OCI-LY1 (cell line): ENCODE data around the gene UBR4.

Source experiments
- H2AFZ ChIP-seq: fragments of 200-600 bp; sonication (generic), shearing (Covaris generic); 2 replicates; pipeline ENCODE4 v1.6.0; 2014; ENCODE audit warnings: antibody characterized with exemption, mild to moderate bottlenecking, low read length
- H3F3A ChIP-seq: fragments of 200-600 bp; sonication (generic), shearing (Covaris generic); 2 replicates; pipeline ENCODE4 v1.6.0; 2014; ENCODE audit warnings: mild to moderate bottlenecking, antibody characterized with exemption, low read length, moderate library complexity; ENCODE audit not compliant: insufficient read depth
- H3K27ac ChIP-seq: fragments of 200-600 bp; sonication (generic); 2 replicates; pipeline ENCODE4 v1.5.1; 2014; ENCODE audit warnings: low read length, mixed run types, mild to moderate bottlenecking, low read depth; ENCODE audit not compliant: poor library complexity, severe bottlenecking
- H3K27me3 ChIP-seq: fragments of 200-600 bp; sonication (generic); 2 replicates; pipeline ENCODE4 v1.6.0; 2014; ENCODE audit warnings: antibody characterized with exemption, mild to moderate bottlenecking, low read length, moderate library complexity; ENCODE audit not compliant: insufficient read depth
- H3K36me3 ChIP-seq: fragments of 200-600 bp; sonication (generic); 2 replicates; pipeline ENCODE4 v1.6.1; 2014; ENCODE audit warnings: mild to moderate bottlenecking, antibody characterized with exemption, low read length, moderate library complexity, mixed read lengths; ENCODE audit not compliant: insufficient read depth
- H3K4me1 ChIP-seq: fragments of 200-600 bp; sonication (generic); 2 replicates; pipeline ENCODE4 v1.5.1; 2014; ENCODE audit warnings: mild to moderate bottlenecking, low read length, moderate library complexity; ENCODE audit not compliant: insufficient read depth, severe bottlenecking
- H3K4me2 ChIP-seq: fragments of 200-600 bp; sonication (generic), shearing (Covaris generic); 2 replicates; pipeline ENCODE4 v1.6.1; 2014; ENCODE audit warnings: low read length
- H3K4me3 ChIP-seq: fragments of 200-600 bp; sonication (generic); 2 replicates; pipeline ENCODE4 v1.5.1; 2014; ENCODE audit warnings: low read length, low read depth, mild to moderate bottlenecking, mixed read lengths; ENCODE audit not compliant: poor library complexity, severe bottlenecking
- H3K79me2 ChIP-seq: fragments of 200-600 bp; shearing (Covaris generic); 2 replicates; pipeline ENCODE4 v1.6.1; 2016; ENCODE audit warnings: mixed run types, low read length, mixed read lengths; ENCODE audit not compliant: insufficient read depth
- H3K9ac ChIP-seq: fragments of 200-600 bp; sonication (generic), shearing (Covaris generic); 2 replicates; pipeline ENCODE4 v1.6.1; 2014; ENCODE audit warnings: mild to moderate bottlenecking, low read length, mixed read lengths
- H3K9me2 ChIP-seq: fragments of 200-600 bp; sonication (generic), shearing (Covaris generic); 2 replicates; pipeline ENCODE4 v1.6.1; 2014; ENCODE audit warnings: low read depth, mild to moderate bottlenecking, low read length, mixed read lengths
- H3K9me3 ChIP-seq: fragments of 200-600 bp; shearing (Covaris generic); 2 replicates; pipeline ENCODE4 v1.6.1; 2014; ENCODE audit warnings: low read length, mixed read lengths
- H4K20me1 ChIP-seq: fragments of 200-600 bp; sonication (generic), shearing (Covaris generic); 2 replicates; pipeline ENCODE4 v1.6.0; 2016; ENCODE audit warnings: mild to moderate bottlenecking, low read length; ENCODE audit not compliant: insufficient read depth
- CTCF ChIP-seq: fragments of 200-600 bp; sonication (generic), shearing (Covaris generic); IDR thresholded peaks from 2 replicates; pipeline ENCODE4 v1.5.1; 2017; ENCODE audit warnings: mild to moderate bottlenecking, antibody characterized with exemption, low read length, moderate library complexity, mixed read lengths
- EZH2 ChIP-seq: fragments of 200-600 bp; sonication (generic), shearing (Covaris generic); IDR thresholded peaks from 2 replicates; pipeline ENCODE4 v1.8.0; 2017; ENCODE audit warnings: borderline replicate concordance, mixed run types, mild to moderate bottlenecking, antibody characterized with exemption, low read length, moderate library complexity, mixed read lengths

UBR4 gene

GRCh38 chr1:19038732-19039131, 171.3 kb downstream of the UBR4 start:
- H3K4me2 ChIP-seq: no peak overlapping the region
- TF ChIP-seq EZH2 (no peak), CTCF (no peak)

GRCh38 chr1:19038096-19038495, 172.0 kb downstream of the UBR4 start:
- Histone ChIP-seq H2AFZ (no peak overlapping the region), H3K4me2 (no peak overlapping the region), H3K4me3 (no peak overlapping the region), H4K20me1 (no peaks in the 10 kb centered on the region), H3K36me3 (no peaks in the 10 kb centered on the region), H3K9me2 (no peaks in the 10 kb centered on the region), H3K4me1 (no peaks in the 10 kb centered on the region), H3K9ac (no peak overlapping the region), H3K27ac (no peak overlapping the region), H3K79me2 (no peaks in the 10 kb centered on the region), H3K9me3 (no peaks in the 10 kb centered on the region), H3K27me3 (no peaks in the 10 kb centered on the region), H3F3A (no peaks in the 10 kb centered on the region)
- TF ChIP-seq EZH2 (no peak), CTCF (no peak)

More at GRCh38 chr1:19038732-19039131, 171.3 kb downstream of the UBR4 start:
- Histone ChIP-seq H3K27me3 (no peaks in the 10 kb centered on the region), H3K36me3 (no peaks in the 10 kb centered on the region), H3K27ac (no peak overlapping the region), H3K4me3 (no peak overlapping the region), H2AFZ (no peak overlapping the region), H3K9me2 (no peaks in the 10 kb centered on the region), H4K20me1 (no peaks in the 10 kb centered on the region), H3K9ac (no peak overlapping the region), H3K9me3 (no peaks in the 10 kb centered on the region), H3F3A (no peaks in the 10 kb centered on the region), H3K79me2 (no peaks in the 10 kb centered on the region), H3K4me1 (no peaks in the 10 kb centered on the region)

GRCh38 chr1:19037659-19038058, 172.4 kb downstream of the UBR4 start:
- H2AFZ ChIP-seq: no peak overlapping the region
- no peak for TF ChIP-seq CTCF
- TF ChIP-seq EZH2: no peak
- no peaks in the 10 kb centered on the region for H3K4me1 ChIP-seq

More at GRCh38 chr1:19037659-19038058, 172.4 kb downstream of the UBR4 start:
- Histone ChIP-seq H4K20me1 (no peaks in the 10 kb centered on the region), H3K9me2 (no peaks in the 10 kb centered on the region), H3K4me2 (no peak overlapping the region), H3K9me3 (no peaks in the 10 kb centered on the region), H3K4me3 (no peak overlapping the region), H3K27ac (no peak overlapping the region), H3K79me2 (no peaks in the 10 kb centered on the region), H3F3A (no peaks in the 10 kb centered on the region), H3K27me3 (no peaks in the 10 kb centered on the region), H3K9ac (no peak overlapping the region), H3K36me3 (no peaks in the 10 kb centered on the region)
